Activated CD4-positive, alpha-beta T cell treated with anti-CD3 and anti-CD28 coated beads, Interleukin-2, amount 50 U/mL, for 24 hours (primary cell): ENCODE results near the gene MIDN.

Experiments used
- DNase-seq, 2 donors: peaks; one replicate each; pipeline ENCODE4 v3.0.0-alpha.2; 2020; ENCODE audit warnings: low read depth in 1 of 2, low spot score in 1 of 2

MIDN gene

DNA sequence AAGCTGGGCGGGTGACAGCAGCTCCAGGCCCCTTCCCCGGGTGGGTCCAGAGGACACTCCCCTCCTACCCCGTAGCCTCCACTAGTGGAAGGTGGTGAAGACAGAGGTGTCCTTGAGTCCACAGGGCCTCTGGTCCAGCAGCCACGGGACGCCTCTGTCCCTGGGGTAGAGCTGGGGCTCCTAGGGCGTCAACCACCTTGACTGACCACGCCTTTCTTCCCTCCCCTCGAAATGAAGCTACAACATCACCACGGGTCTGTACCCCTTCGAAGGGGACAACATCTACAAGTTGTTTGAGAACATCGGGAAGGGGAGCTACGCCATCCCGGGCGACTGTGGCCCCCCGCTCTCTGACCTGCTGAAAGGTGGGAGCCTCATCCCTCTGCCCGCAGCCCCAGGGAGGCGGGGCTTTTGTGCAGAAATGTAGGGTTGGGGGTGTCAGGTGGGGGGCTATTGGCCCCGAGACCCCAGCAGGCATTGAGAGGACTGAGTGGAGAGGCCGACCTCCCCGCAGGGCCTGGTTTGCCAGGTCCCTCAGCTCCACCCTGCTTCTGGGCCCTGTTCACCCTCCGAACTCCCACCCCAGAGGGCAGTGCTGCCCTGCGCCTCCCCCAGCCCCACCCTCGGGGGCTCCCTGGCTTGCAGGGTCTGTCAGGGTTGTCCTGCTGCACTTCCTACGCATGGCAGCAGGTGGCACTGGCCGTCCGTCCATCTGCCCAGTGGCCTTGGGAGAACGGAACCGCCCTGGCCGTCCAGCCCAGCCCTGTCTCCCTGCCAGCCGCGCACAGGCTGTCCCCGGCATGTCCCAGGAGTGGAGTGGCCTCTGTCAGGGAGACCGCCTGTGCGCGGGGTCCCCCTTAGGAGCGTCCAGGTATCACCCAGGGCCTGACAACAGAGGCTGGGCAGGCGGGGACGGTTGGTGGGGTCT, 27.1 kb upstream of the MIDN start:
- DNase-seq = no peak

DNA sequence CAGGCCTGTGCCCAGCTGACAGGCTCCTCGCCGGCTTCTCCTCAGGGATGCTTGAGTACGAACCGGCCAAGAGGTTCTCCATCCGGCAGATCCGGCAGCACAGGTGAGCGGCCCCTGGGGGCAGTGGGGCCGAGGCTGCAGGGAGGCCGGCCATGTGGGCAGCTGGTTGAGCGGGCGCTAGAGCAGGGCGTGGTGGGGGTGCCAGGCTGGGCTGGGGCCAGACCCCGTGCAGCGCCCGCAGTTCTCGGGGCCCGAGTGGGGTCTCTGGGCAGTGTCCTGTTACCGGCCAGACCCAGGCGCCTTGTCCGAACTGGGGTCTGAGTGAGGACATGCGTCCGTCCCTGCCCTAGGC, 26.5 kb upstream of the MIDN start:
- no peak for DNase-seq

DNA sequence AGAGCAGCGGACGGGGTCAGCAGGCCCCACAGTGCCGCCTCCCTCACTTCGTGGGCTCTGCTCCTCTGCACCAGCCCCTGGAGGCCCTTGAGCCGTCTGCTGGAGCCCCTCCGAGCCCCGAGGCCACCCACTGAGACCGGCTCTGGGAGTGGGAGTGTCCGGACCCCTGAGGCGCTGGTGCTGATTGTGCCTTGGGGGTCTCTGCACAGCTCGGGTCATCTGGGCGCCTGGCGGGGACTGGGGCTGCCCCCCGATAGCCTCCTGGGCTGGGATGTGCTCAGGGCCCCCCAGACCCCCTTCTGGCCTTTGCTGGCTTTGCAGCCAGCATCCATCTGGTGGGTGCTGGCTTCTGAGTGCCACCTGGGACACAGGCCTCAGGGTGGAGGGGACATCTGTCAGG, 26.0 kb upstream of the MIDN start:
- DNase-seq = no peak

DNA sequence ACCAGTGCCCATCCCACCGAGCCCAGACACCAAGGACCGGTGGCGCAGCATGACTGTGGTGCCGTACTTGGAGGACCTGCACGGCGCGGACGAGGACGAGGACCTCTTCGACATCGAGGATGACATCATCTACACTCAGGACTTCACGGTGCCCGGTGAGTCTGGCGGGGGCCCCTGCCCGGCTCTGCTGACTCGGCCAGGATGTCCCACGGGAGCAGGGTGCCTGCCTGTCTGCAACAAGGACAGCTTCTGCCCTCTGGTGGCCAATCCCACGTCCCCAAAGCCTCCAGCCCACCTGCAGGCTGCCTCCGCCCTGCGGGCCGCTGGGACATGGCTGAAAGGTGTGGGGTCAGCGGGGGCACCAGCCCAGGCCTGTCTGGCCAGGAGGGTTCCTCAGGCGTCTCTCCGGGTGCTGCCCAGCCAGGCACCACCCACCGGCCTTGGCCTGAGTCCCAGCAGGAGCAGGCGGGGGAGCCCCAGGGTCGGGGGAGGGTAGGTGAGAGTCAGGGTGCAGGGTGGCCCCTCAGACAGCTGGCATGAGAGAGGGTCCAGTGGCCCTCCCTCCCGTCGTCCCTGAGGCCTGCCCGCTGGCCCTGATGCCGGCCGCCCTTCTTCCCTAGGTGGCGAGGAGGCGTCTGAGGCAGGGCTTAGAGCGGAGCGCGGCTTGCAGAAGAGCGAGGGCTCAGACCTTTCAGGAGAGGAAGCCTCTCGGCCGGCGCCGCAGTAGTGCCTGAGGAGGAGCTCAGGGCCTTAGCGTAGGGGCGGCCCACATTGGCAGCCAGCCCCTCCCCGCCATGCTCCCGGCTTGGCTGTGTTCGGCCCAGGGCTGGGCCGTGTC, 25.1 kb upstream of the MIDN start:
- no peak for DNase-seq

DNA sequence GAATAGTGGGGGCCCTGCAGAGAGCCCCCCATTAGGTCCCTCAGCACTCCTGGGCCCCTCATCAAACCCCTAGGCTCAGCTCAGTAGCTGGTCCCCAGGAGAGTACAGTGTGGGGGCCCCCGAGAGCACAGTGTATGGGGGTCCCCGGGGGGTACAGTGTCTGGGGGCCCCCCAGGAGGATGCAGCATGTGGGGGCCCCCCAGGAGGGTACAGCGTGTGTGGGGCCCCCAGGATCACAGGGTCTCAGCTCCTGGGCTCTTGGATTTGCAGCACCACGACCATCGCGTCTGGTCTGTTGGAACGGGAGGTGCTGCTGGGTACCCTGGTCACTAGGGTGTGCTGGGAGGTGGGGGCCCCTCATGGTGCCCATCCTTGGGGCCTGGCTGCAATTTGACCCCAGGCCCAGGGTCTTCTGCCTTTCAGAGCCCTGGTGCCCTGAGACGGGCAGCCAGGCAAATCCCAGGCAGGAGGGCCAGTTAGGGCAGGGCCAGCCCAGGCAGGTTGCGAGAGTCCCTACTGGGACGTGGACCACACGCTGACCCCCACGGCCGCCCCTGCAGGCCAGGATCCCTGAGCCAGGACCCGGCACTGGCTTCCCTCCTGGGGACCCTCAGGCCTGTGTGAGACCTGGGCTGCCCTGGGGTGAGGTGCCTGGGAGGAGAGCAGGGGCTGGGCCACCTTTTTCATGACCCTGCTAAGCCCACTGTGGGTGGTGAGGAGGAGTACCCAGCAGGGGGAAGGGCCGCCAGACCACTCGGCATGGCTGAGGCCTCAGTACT, 24.1 kb upstream of the MIDN start:
- DNase-seq = no peak

DNA sequence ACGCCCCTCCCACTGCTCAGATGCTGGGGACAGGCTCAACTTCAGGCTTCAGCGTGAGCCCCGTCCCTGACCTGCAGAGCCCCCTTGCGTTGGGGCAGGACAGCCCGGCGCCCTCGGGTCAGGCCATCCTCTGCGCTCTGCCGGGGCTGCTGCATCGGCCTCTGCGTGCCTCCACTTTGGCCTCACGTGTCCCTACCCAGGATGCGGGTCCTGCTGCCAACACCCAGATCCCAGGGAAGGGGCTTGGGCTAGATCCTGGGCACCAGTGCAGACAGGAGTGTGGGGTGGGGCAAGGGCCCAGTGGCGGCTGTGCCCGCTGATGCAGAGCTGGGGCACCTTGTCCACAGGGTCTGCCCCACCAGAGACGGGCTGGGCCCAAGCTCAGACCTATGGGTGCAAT, 23.5 kb upstream of the MIDN start:
- DNase-seq = no peak

DNA sequence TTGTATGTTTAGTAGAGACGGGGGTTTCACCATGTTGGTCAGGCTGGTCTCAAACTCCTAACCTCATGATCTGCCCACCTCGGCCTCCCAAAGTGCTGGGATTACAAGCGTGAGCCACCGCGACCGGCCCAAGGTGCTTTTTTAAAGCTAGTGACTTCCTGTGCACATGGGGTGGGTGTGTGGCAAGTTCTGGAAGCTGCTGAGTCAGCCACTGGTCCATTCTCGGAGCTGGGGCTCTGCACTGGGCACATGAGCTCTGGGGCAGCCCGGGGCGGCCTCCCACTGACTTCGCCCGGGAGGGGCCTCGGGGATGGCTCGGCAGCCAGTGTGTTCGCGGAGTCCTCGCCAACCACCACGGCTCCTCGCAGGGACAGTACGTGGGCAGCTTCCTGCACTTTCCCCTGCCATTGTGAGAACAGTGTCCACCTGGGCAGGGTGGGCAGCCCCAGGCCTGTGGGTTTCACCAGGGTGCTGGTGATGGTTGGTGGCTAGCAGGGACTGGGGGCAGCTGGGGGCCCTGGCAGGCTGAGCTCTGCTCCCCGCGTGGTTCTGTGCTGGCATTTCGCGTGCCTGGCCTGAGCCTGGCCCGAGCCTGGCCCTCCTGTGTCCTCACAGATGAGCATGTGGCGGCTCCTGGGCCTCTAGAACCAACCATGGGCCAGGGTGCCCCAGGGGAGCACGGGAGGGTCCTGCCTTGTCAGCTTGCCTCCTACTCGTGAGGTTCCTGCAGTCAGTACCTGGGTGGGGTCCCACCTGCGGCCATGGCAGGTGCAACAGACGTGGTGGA, 22.8 kb upstream of the MIDN start:
- no peak for DNase-seq

DNA sequence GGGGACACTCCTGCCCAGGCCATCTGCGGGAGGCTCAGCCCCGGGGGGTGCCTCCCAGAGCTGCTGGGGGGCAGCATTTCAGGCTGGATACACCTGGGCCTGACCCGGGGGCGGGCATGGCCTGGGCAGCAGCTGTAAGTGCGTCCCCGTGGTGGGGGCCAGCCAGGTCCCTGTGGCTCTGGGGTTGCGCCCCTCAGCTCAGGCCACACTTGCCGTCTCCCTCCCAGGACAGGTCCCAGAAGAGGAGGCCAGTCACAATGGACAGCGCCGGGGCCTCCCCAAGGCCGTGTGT, 22.2 kb upstream of the MIDN start:
- no peak for DNase-seq

DNA sequence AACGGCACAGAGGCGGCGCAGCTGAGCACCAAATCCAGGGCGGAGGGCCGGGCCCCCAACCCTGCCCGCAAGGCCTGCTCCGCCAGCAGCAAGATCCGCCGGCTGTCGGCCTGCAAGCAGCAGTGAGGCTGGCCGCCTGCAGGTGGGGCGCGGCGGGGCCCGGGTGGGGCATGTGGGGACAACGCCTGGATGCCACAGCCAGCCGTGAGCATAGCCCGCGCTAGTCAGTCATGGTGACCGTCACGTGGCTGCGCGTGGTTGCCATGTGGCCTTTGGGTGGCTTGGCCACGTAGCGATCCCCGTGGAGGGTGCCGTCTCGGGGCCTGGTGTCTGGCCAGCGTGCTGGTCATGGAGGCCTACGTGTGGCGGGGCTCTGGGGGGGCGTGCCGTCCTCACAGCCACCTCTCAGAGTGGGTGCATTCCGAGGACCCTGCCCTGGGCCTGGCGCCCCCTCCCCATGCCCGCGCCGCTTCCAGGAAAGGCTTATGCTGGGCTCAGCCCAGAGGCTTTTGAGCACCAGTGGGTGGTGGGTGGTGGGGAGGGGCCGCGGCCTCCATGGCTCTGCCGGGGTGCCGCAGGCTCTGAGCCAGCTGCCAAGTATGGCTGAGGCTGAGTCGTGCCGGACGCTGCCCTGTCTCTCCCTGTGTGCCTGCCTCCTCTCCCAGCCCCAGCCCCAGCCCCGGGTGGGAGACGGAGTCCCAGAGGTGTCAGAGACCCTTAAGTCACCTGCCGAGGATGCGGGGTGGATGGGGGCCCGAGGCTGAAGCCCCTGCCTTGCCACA, 21.7 kb upstream of the MIDN start:
- no peak for DNase-seq

DNA sequence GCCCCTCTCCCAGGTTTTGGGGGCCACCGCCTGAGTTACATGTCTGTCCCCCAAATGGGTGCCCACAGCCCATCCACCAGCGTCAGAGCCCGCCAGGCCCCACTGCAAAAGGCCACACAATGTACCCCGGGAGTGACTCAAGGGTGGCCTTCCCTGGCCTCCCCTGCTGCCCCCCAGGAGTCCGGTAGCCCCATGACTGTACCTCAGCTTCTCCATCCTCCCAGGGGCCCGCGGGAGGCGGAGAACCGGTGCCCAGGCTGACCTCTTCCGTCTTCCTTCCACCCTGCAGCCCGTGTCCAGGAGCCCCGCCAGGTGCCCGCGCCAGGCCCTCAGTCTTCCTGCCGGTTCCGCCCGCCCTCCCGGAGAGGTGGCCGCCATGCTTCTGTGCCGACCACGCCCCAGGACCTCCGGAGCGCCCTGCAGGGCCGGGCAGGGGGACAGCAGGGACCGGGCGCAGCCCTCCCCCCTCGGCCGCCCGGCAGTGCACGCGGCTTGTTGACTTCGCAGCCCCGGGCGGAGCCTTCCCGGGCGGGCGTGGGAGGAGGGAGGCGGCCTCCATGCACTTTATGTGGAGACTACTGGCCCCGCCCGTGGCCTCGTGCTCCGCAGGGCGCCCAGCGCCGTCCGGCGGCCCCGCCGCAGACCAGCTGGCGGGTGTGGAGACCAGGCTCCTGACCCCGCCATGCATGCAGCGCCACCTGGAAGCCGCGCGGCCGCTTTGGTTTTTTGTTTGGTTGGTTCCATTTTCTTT, 20.9 kb upstream of the MIDN start:
- no peak for DNase-seq

DNA sequence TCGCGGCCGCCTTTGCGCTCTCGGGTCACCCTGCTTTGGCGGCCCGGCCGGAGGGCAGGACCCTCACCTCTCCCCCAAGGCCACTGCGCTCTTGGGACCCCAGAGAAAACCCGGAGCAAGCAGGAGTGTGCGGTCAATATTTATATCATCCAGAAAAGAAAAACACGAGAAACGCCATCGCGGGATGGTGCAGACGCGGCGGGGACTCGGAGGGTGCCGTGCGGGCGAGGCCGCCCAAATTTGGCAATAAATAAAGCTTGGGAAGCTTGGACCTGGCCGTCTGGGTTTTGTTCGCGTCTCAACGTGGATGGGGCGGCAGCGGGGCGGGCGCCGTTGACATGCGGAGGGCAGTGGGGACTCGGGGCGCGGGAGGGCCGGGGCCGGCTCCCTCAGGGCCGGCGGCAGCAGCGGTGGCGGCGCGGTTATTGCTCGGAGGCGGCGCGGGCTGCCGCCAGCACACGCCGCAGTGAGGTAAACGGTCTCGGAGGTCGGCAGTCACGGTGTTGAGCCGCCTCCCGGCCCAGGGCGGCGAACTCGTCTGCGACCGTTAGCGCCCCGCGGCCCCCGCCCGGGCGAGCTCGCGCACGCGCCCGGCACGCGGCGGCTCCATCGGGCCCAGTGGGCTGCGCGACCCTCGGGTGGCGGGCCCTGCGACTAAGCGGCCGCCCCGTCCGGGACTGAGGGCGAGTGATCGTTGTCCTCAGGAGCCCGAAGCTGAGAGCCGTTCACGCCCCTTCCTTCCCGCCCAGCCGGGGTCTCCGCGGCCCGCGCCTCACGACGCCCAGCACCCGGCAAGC, 20.0 kb upstream of the MIDN start:
- no peak for DNase-seq

DNA sequence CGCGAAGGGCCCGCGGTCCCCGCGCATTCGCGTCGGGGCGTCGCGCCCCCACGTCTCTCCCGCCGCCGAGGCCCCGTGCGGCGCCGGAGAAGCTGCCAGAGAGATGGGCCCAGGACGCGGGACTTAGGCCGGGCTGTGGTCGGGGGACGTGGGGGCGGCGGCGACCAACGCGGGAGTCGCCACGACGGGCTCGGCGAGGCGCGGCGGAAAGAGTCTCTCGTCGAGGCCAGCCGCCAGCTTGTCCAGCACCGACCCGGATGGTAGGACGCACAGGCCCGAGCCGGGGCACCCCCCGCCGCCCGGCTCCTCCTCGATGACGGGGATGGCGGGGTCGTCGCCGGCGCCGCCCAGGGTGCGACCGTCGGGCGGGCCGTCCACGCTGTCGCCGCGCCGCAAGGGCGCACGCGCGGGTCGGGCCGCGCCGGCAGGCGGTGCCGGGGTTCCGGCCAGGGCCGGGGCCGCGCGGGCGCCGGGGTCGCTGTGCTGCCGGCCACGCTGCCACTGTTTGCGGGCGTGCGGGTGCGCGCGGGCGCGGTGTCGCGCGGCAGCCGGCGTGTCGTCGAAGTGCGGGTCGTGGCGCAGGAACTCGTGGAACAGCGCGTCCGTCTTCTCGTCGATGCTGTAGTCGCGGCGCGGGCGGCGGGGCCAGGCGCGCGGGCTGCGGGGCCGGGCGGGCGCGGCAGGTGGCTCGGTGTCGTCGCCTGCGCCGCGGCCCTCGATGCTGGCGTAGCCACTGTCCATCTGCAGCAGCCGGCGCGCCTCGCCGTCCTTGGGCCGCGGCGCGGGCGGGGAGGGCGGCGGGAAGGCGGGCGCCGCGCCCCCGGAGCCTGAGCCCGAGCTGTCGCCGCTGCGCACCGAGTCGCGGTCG, 19.1 kb upstream of the MIDN start:
- DNase-seq = no peak

DNA sequence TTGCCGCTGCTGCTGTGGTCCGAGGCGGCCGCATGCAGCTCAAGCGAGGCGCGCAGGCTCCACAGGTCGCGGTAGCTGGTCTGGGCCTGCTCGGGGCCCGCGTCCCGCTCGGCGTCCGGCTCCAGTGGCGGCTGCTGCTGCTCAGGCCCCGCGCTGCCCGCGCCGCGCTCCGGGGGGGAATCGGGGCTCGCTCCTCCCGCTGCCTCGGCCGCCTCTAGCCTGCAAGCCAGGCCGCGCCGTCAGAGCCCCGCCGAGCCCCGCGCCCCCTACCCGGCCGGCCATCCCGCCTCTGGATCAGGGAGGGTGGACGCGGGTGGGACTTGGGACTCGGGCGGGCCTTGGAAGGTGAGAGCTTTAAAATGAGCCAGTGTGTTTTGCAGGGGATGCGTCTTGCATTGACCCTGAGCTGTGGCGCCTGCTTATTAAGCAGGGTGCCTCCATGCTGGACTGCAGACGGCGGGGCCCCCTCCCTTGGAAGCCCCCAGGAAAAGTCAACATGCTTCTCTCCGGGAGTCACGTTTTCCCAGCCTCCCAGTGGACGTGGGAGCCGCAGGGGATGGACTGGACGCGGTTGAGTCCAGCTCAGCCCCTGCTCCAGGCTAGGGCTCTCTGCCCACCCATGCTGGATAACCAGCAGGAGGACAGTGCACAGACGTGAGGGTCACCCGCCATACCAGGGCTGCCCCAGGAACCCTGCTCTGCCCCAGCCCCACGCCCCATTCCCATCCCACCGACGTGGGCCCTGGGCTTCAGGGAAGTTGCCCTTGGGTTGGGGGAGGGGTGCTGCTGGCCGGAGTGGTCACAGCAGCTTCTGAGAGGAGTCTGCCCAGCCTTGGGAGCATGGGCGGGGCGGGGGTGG, 18.2 kb upstream of the MIDN start:
- DNase-seq = no peak

DNA sequence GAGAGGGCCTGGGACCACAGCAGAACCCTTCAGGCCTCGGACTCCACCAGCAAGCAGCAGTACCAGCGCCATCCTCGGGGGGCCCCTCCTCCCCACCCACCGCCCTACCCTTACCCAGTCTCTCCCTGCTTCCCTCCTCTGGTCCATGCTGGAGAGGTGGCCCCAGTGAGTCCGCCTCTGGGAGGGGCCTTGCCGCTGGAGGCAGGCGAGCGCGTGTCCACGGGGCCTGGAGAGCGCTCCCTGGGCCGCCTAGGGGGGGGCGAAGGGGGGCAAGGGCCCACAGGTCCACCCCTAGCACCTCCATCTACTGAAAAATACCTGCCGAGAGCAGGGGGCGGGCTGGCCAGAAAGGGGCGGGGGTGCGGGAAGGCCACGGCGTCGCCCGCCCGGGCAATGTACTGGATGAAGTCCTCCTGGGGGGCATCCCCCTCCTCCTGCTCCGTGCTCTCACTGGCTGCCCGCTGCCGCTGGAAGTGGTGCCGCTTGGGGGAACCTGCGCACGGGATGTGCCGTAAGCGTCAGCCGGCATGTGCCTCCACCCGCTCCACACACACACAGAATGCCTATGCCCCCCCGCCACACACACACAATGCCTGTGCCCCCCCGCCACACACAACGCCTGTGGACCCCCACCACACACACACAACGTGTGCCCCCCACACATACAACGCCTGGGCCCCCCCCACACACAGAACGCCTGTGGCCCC, 17.4 kb upstream of the MIDN start:
- DNase-seq = no peak

DNA sequence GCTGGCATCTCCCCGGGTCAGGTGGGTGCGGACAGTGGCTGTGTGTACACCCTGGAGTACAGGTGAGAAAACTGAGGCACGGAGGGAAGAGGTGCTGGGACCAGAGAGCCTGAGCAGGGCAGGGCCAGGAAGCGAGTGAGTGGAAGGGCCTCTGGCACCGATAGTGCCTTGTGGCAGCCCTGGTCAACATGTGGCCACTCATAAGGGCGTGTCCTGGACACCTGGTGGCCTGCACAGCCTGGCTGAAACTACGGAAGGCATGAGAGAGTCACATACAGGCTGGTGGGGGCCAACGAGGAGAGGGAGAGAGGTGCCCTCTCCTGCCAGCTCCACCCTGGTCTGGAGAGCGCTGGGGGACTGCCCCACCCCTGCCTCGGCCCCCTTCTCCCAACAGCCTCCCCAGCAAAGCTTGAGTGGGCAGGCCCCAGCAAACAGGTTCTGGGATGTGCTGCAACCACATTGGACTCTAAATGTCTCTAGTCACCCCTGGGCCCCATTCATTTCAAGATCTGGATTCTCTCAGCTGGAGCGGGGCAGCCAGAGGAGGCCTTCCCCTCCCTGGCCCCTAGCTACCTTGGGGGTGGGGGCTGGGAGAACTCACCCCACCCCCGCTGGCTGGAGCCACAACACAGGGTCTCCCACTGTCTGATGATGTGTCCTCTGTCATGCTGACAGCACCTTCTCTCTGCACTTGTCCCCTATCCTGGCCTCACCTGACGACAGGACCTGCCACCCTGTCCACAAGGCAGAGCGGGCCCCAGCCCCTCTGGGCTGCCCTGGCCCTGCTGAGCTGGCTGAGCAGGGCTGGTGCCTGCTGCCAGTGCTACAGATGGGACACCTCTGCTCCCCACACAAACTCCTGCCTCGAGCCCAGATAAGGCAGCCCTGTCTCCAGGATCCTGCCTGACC, 16.4 kb upstream of the MIDN start:
- no peak for DNase-seq
